Hypothalamus (tissue), 51 donors: Measurements from ENCODE around the gene THOC7.

Experiments
- DNase-seq, 51 donors: peaks; one replicate each; lab custom pipeline; 2025; lab: John Stamatoyannopoulos, UW

The THOC7 gene

GRCh38 chr3:63847718-63848450 lies 15.7 kb downstream of the THOC7 start:
- no peak for DNase-seq

DNA sequence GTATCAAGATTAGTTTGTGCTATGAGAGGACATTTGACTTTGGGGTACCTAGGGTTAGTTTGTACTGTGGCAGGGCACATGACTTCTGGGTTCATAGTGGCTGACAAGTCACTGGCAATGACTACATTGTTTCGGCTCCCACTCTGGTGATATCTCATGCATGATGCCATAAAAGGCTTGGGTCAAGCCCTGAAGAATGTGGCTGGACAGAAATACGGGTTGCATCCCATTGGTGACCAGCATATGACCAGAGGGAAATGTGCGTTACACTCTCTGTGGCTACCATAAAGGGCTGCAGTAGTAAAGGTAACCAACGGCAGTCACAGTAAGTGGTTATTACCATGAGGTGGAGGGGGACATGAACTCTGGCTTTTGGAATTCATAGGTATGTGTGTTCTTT lies 18.4 kb downstream of the THOC7 start:
- no peak for DNase-seq

DNA sequence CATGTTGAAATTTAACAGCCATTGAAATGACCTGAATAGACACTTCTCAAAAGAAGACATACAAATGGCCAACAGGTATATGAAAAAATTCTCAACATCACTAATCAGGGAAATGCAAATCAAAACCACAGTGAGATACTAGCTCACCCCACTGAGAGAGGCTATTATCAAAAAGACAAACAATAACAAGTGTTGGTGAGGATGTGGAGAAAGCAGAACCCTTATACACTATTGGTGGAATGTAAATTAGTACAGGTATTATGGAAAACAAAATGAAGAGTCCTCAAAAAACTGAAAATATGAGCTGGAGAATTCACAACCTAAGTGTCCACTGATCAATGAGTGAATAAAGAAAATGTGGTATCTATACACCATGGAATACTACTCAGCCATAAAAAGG lies 21.5 kb downstream of the THOC7 start:
- DNase-seq = no peak

- no peak for DNase-seq
Observed at GRCh38 chr3:63841704-63842103, 21.9 kb downstream of the THOC7 start.

DNA sequence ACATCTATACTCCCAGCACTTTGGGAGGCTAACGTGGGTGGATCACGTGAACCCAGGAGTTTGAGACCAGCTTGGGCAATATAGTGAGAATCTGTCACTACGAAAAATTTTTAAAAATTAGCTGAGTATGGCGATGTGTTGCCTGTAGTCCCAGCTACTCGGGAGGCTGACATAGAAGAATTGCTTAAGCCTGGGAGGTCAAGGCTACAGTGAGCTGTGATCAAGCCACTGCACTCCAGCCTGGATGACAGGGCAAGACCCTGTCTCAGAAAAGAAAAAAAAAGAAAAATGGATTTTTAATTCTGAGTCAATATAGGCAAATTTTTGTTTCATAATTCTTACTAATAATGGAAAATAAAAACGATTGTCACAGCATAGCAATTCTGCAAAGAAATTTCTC lies 31.2 kb downstream of the THOC7 start:
- no peak for DNase-seq

DNA sequence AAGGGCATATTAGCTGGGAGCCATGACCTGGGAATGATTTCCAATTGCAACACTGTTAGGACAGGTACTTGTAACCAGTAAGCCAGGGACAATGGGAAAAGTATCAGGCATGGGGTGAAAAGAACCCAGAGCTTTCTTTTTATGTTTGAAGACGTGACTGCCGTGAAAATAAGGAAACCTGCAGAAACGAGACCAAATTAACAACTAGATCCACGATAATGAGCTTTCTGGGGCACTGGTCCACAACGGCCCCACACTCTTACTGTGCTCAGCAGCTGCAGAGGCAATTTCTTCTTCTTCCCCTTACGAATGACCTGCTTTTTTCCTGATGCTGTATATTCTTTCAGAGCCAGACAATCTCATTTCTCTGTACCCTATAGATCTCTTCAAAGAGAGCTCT lies 33.1 kb downstream of the THOC7 start:
- no peak for DNase-seq

- DNase-seq = no peak
Observed at GRCh38 chr3:63824309-63824708, 39.3 kb downstream of the THOC7 start.

GRCh38 chr3:63819151-63819398 lies 44.5 kb downstream of the THOC7 start, which contains the start of gene C3orf49:
TSS of gene C3orf49 (plus strand) at chr3:63819299. CDS start at chr3:63819472, 173 bp downstream.
- DNase-seq = no peak

DNA sequence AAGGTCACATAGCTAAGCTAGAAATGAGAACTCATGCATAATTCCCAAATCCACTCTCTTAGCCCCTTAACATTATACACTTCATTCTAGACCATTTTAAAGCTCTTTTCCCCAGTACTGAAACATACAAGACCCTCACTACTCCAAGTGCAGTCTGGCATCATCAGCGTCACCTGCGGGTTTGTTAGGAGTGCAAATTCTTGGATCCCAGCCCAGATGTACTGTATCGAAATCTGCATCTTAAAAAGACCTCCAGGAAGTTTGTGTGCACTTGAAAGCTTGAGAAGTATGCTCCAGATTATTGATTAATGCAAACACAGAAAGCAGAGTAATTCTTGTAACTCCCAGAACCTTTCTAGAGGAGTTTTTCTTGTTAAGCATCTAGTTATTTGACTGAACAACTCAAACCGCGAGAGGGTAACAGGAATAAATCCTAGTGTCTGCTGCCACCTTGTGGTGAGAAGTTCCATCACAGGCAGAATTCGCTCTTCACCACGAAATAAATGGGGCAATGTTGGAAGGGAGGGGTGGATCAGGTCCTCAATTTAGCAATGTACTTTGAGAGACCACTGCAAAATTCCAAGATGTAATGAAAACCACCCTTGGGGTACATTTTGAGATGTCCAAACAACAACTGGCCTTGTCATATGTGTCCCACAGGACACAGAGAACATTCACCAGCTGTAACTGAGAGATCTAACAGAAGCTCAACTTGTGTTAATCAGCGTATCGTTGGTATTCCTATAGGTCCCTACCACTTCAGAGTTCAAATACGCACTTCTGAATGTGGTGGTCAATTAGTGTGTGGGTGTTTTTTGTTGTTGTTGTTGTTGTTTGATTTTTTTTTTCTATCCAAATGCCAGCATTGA lies 45.1 kb downstream of the THOC7 start:
- peak in 40 of 51 donors; percentile 1 to 77 (median 19) for DNase-seq

- no peak for DNase-seq
Observed at GRCh38 chr3:63817225-63817624, 46.4 kb downstream of the THOC7 start.

DNA sequence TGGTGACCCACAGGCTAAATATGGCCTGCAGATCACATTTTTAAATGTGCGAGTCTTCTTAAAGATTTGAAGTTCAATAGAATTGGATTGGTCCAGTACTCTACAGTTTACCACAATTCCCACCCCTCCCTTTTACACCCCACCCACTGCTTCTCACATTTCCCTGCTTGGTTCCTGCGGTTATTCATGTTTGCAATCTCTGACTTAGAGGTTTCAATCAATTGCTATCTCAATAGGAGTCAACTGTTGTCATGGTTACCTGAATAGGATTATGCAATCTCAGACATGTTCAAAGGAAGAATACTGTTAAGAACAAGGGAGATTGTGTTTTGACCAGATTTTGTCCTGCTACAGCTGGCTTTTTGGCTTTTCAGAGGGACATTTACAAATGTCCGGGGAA lies 49.4 kb downstream of the THOC7 start:
- DNase-seq = no peak

DNA sequence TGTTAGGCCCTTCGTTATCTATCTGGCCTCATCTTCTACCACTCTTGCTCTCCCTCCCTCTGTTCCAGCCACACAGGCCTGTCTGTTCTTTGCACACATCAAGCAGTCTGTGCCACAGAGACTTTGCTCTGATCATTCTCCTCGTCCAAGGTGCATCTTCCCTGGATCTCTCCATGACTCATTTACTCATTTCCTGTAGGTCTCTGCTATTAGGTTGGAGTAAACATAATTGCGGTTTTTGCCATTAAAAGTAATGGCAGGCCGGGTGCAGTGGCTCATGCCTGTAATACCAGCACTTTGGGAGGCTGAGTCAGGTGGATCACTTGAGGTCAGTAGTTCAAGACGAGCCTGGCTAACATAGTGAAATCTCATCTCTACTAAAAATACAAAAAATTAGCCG lies 54.0 kb downstream of the THOC7 start:
- DNase-seq = no peak

GRCh38 chr3:63808633-63809032 lies 55.0 kb downstream of the THOC7 start:
- no peak for DNase-seq

DNA sequence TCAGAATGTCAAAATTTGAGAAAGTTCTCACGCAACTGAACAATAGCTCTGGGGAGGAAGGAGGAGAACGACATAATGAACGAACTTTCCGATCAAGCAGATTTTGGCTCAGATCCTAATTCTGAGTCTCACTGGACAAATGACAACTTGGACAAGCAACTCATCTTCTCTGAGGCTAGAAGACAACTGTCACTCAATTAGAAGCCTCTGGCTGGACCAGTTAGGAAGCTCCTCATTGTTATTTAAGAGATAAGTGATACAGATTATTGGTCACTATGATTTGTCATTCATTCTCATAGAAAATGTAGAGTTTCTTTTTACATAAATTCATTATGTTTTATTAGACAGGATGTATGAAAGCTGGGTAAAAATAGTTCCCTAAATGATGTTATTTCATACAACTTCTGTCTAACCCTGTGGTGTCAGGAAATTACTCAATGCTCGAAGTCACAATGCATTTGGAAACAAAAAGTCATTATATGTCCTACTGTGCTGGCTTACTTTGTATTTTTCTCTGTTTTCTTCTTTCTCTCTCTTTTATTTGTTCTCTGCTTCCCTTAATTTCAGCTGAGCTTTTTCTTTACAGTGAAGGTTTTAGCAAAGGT lies 55.5 kb downstream of the THOC7 start:
- DNase-seq = no peak

DNA sequence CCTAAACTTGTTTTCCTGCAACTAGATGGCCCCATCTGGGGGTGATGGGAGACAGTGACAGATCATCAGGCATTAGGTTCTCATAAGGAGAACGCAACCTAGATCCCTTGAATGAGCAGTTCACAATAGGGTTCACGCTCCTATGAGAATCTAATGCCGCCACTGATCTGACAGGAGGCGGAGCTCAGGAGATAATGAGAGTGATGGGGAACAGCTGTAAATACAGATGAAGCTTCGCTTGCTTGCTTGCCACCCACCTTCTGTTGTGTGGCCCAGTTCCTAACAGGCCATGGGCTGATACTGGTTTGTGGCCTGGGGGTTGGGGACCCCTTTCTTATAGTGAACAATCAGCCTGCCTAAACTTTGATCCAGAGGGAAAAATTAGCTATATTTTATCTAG lies 59.7 kb downstream of the THOC7 start:
- no peak for DNase-seq

DNA sequence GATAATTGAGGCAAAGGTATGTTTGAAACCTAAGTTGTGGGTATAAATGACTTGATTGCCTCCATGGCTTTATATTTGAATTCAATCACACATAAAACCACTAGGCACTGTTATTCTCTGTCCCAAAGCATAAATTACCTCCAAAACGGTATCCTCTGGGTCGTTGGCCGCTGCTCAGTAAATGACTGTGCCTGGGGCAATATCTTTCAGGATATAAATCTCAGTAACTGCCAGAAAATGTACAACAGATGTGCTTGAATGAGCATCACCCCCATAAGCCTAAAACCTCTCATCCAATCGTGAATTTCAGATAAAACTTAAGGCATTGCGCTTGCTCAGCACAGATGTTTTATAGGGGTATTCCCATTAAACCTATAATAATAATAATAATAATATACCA lies 63.5 kb downstream of the THOC7 start:
- DNase-seq = no peak

DNA sequence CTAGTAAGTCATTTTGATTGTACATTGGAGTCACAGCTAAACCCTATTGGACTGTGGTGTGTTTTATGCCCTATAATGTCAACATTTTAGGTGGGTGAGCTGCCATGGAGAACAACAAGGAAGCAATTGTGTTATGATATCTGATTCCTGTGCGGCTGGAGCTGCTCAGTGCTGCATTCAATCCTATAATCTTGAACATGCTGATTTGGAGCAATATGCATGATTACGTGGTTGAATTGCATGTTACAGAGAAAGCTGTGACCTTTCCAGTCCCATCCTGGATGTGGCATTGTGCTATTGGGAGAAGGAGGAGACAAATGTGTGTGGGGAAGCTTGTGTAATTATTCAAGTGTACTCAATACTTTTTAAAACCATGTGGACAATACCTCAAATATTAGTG lies 64.7 kb downstream of the THOC7 start:
- DNase-seq = no peak

- no peak for DNase-seq
Observed at GRCh38 chr3:63798544-63798943, 65.1 kb downstream of the THOC7 start.

GRCh38 chr3:63795438-63795837 lies 68.2 kb downstream of the THOC7 start:
- no peak for DNase-seq

GRCh38 chr3:63791974-63792373 lies 71.6 kb downstream of the THOC7 start:
- DNase-seq = peak in 1 of 51 donors; percentile 1
